ENCODE data around the gene RELL2.

RELL2 gene

GRCh38 chr5:141649056-141649688 is 12.4 kb downstream of the RELL2 start:
- DNase-seq (ENCODE audit: low spot score), result no peak

- DNase-seq (ENCODE audit: low spot score), result no peak
Measured at GRCh38 chr5:141649972-141650371, 13.2 kb downstream of the RELL2 start.

GRCh38 chr5:141650851-141651727 is 14.3 kb downstream of the RELL2 start, which contains the start of gene FCHSD1:
TSS of gene FCHSD1 (minus strand) at chr5:141651418. CDS start at chr5:141651368, 50 bp downstream.
- peak; percentile 93 for DNase-seq (ENCODE audit: low spot score)

GRCh38 chr5:141651728-141652105 is 14.9 kb downstream of the RELL2 start:
- peak; percentile 25 for DNase-seq (ENCODE audit: low spot score)

GRCh38 chr5:141654298-141654697 is 17.5 kb downstream of the RELL2 start:
- no peak for DNase-seq (ENCODE audit: low spot score)

- DNase-seq (ENCODE audit: low spot score), result no peak
Measured at GRCh38 chr5:141655020-141655419, 18.2 kb downstream of the RELL2 start.

GRCh38 chr5:141656396-141656795 is 19.6 kb downstream of the RELL2 start:
- no peak for DNase-seq (ENCODE audit: low spot score)

- no peak for DNase-seq (ENCODE audit: low spot score)
Measured at GRCh38 chr5:141657404-141657803, 20.6 kb downstream of the RELL2 start.

- DNase-seq (ENCODE audit: low spot score), result no peak
Measured at GRCh38 chr5:141657937-141658545, 21.2 kb downstream of the RELL2 start.

- DNase-seq (ENCODE audit: low spot score), result no peak
Measured at GRCh38 chr5:141662028-141662427, 25.2 kb downstream of the RELL2 start.

- DNase-seq (ENCODE audit: low spot score), result no peak
Measured at GRCh38 chr5:141663506-141663905, 26.7 kb downstream of the RELL2 start.

- peak; percentile 88 for DNase-seq (ENCODE audit: low spot score)
Measured at GRCh38 chr5:141664733-141665461, 28.1 kb downstream of the RELL2 start.

GRCh38 chr5:141665995-141666940 is 29.5 kb downstream of the RELL2 start:
- no peak for DNase-seq (ENCODE audit: low spot score)

- DNase-seq (ENCODE audit: low spot score), result no peak
Measured at GRCh38 chr5:141668601-141669265, 31.9 kb downstream of the RELL2 start.

- no peak for DNase-seq (ENCODE audit: low spot score)
Measured at GRCh38 chr5:141669520-141669919, 32.7 kb downstream of the RELL2 start.

GRCh38 chr5:141672071-141672840 is 35.5 kb downstream of the RELL2 start:
- DNase-seq (ENCODE audit: low spot score), result no peak

GRCh38 chr5:141672841-141673813 is 36.3 kb downstream of the RELL2 start:
- DNase-seq (ENCODE audit: low spot score), result no peak

- no peak for DNase-seq (ENCODE audit: low spot score)
Measured at GRCh38 chr5:141674747-141675146, 38.0 kb downstream of the RELL2 start.

GRCh38 chr5:141675672-141676071 is 38.9 kb downstream of the RELL2 start:
- no peak for DNase-seq (ENCODE audit: low spot score)

All from HuH-7 (cell line).